H1 (cell line): Measurements from ENCODE around the gene IGSF9. TPM values are rescaled to one million over a fixed set of nuclear protein-coding genes. Genes with fewer than 3 reads are reported as not detected.

Experiments used
- HDAC2 ChIP-seq, 2 experiments: fragments of 300-600 bp in 1 of 2; sonication (generic) in 1 of 2; IDR thresholded peaks; 2 replicates each; pipeline ENCODE4 v1.6.1; 2011 to 2012; ENCODE audit warnings: low read depth in 2 of 2, low read length in 2 of 2, mild to moderate bottlenecking in 2 of 2, moderate library complexity in 2 of 2, borderline replicate concordance in 1 of 2, inconsistent platforms in 1 of 2
- NRF1 ChIP-seq: IDR thresholded peaks from 2 replicates; pipeline ENCODE4 v1.6.1; 2011; ENCODE audit warnings: mild to moderate bottlenecking, low read depth, low read length, improper control_type of control experiment
- SIRT6 ChIP-seq: IDR thresholded peaks from one replicate; pipeline ENCODE4 v1.7.1; 2012; ENCODE audit warnings: low read length, inconsistent platforms
- SIX5 ChIP-seq: IDR thresholded peaks from 2 replicates; pipeline ENCODE4 v1.6.1; 2011; ENCODE audit warnings: mild to moderate bottlenecking, low read depth, low read length
- SUZ12 ChIP-seq: fragments of 200-600 bp; sonication (generic); IDR thresholded peaks from 2 replicates; pipeline ENCODE4 v1.6.1; 2012; ENCODE audit warnings: mild to moderate bottlenecking, inconsistent platforms, low read length, moderate library complexity, mixed read lengths
- TAF1 ChIP-seq: IDR thresholded peaks from 2 replicates; pipeline ENCODE4 v1.6.1; 2011; ENCODE audit warnings: mild to moderate bottlenecking, low read depth, low read length
- TCF12 ChIP-seq: IDR thresholded peaks from 2 replicates; pipeline ENCODE4 v1.6.1; 2011; ENCODE audit warnings: low read depth, mild to moderate bottlenecking, low read length
- TEAD4 ChIP-seq: IDR thresholded peaks from 2 replicates; pipeline ENCODE4 v1.6.1; 2012; ENCODE audit warnings: low read depth, low read length, inconsistent platforms, mixed read lengths
- polyA plus RNA-seq, 7 experiments: library from polyadenylated mRNA; depleted of rRNA in 3 of 7; stranded (reverse) in 5 of 7; unstranded in 2 of 7; fragments of >200 nt in 5 of 7; fragments of 200-250 nt in 2 of 7; gene quantifications; 1 replicate in 5 of 7; 2 replicates in 1 of 7; 4 replicates in 1 of 7; pipeline versions ENCODE4 v1.2.1 to v1.2.3, GENCODE V29; 2011 to 2013; ENCODE audit warnings: missing spikeins in 2 of 7, mixed read lengths in 2 of 7
- total RNA-seq: library from RNA; stranded (reverse); fragmentation: NEBNext Ultra II Directional; extraction: Animal tissue kit (Norgen Biotek cat#: 25700); gene quantifications from 2 replicates; pipeline ENCODE4 v1.2.1, GENCODE V29; 2021

Gene IGSF9
- total and polyA plus RNA-seq, 2 of the 8 experiments (the other 6 are each of a cell fraction or from before 2014, with no cell fraction given) = 10.9 to 28.1 TPM

DNA sequence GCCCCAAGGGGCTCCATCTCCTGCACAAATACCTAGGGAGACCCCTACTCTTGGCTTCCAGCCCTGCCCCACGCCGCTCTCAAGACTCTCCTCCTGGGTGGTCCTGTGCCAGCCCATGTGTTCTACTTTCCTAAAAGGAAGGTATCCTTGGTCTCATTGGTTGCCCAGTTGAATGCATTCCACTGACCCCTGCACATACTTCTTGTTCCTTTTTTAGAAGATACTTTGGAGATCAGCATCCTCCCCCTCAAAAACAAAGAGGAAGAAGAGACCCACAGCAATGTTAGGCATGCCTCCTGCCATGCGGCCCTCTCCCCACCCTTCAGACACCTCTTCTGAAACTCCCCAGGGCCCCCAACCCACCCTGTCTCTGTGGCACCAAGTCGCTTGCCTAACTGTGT is 4.6 kb upstream of the IGSF9 start (continued):
- TF ChIP-seq TEAD4 = no peak
- no peak for TF ChIP-seq HDAC2 (IDR thresholded peaks at IDR 0.05; ENCODE audit: borderline replicate concordance in 1 of 2, low read depth in 2 of 2, low read length in 2 of 2)
- TF ChIP-seq TCF12 = no peak
- TF ChIP-seq SIRT6 = no peak
- TF ChIP-seq SIX5 = no peak
- no peak for TF ChIP-seq TAF1
- TF ChIP-seq NRF1 = no peak
- TF ChIP-seq SUZ12 = no peak
